Measurements from ENCODE around the gene C11orf98.
"Not testable (repeated sequence)": the region's sequence is repeated elsewhere in the genome, so short reads cannot be mapped to it uniquely, and the experiment has no call there.

C11orf98 gene

GRCh38 chr11:62665075-62665598 lies at the start of gene C11orf98, which contains the start of gene CSKMT:
Gene C11orf98, minus strand, starts transcription at chr11:62665210. Its CDS starts 41 bp downstream, at chr11:62665169.
Gene CSKMT, plus strand, starts transcription at chr11:62665312. Its CDS starts 568 bp downstream, at chr11:62665880.
- DNase-seq = peak; percentile 93 to 97

- no peak for DNase-seq
Measured at GRCh38 chr11:62713343-62713742, 48.3 kb upstream of the C11orf98 start.

GRCh38 chr11:62712861-62713260 lies 47.9 kb upstream of the C11orf98 start:
- no peak for DNase-seq

- DNase-seq = no peak
Measured at GRCh38 chr11:62712276-62712812, 47.3 kb upstream of the C11orf98 start.

- no peak for DNase-seq
Measured at GRCh38 chr11:62710001-62710345, 45.0 kb upstream of the C11orf98 start.

GRCh38 chr11:62709247-62710000 lies 44.4 kb upstream of the C11orf98 start:
- DNase-seq = peak; percentile 98 to 99

- DNase-seq = peak; percentile 38 to 59
Measured at GRCh38 chr11:62708793-62709192, 43.8 kb upstream of the C11orf98 start.

- no peak for DNase-seq
Measured at GRCh38 chr11:62708392-62708791, 43.4 kb upstream of the C11orf98 start.

GRCh38 chr11:62707277-62707861 lies 42.4 kb upstream of the C11orf98 start, which contains the start of the genes BSCL2 and GNG3:
Gene BSCL2, minus strand, starts transcription at chr11:62707424. Its CDS starts 229 bp downstream, at chr11:62707195.
Gene GNG3, plus strand, starts transcription at chr11:62707676. Its CDS starts 620 bp downstream, at chr11:62708296.
- no peak for DNase-seq

GRCh38 chr11:62706850-62707247 lies 41.8 kb upstream of the C11orf98 start:
- DNase-seq = no peak

GRCh38 chr11:62705880-62706849 lies 41.2 kb upstream of the C11orf98 start:
- peak; percentile 93 to 95 for DNase-seq

GRCh38 chr11:62705413-62705812 lies 40.4 kb upstream of the C11orf98 start:
- no peak for DNase-seq

GRCh38 chr11:62703921-62704320 lies 38.9 kb upstream of the C11orf98 start:
- DNase-seq = not testable (repeated sequence)

GRCh38 chr11:62702246-62702645 lies 37.2 kb upstream of the C11orf98 start:
- peak in 1 of 2 donors; percentile 7 for DNase-seq

GRCh38 chr11:62694455-62695167 lies 29.6 kb upstream of the C11orf98 start:
- peak; percentile 80 to 84 for DNase-seq

GRCh38 chr11:62693624-62694023 lies 28.6 kb upstream of the C11orf98 start:
- not testable (repeated sequence) for DNase-seq

GRCh38 chr11:62689421-62690183 lies 24.6 kb upstream of the C11orf98 start, which contains the start of gene LRRN4CL:
Gene LRRN4CL, minus strand, starts transcription at chr11:62689530. Its CDS starts 1,022 bp downstream, at chr11:62688508.
- no peak for DNase-seq

- no peak for DNase-seq
Measured at GRCh38 chr11:62688491-62688890, 23.5 kb upstream of the C11orf98 start.

GRCh38 chr11:62687508-62688396 lies 22.7 kb upstream of the C11orf98 start:
- no peak for DNase-seq

GRCh38 chr11:62682518-62682917 lies 17.5 kb upstream of the C11orf98 start:
- no peak for DNase-seq

All from CD4-positive, alpha-beta T cell treated with Interferon alpha-2 for 1 hour (primary cell).